GM21786 (cell line): ENCODE measurements around the gene RPS27L.

ENCODE experiments used
- ATAC-seq: cut with Tn5 transposase; IDR thresholded peaks from one replicate; pipeline ENCODE4 v1.9.1; 2021; ENCODE audit not compliant: unreplicated experiment

The RPS27L gene

DNA sequence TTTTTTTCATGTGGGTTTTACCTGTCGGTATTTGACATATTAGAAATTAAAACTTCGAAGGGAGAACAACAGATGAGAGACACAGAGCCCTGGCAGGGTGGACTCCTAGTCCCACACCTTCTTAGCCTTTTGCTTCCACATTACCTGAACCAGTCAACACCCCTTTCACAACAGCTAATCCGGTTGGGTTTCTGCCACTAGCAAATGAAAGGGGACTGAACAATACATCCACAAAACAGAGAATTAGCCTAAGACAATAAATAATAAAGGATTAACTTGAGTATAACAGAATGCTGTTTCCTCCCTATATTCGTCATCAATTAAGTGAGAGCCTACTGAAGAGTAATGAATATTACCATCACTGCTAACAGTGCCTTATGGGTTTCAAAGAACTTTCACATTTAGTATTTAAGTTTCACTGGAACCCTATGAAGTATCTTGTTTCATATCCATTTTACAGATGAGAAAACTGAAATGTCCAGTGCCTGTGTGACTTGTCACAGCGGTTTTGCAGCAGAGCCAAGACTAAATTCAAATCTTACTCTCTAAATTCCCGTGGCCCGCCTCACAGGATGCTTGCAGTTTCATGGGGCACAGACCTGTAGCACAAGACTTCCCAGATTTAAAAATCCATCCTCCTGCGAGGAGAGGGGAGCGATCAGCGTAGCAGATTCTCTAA lies 31.1 kb upstream of the RPS27L start:
- ATAC-seq, result no peak

GRCh38 chr15:63187589-63188226 lies 30.4 kb upstream of the RPS27L start:
- ATAC-seq, result no peak

DNA sequence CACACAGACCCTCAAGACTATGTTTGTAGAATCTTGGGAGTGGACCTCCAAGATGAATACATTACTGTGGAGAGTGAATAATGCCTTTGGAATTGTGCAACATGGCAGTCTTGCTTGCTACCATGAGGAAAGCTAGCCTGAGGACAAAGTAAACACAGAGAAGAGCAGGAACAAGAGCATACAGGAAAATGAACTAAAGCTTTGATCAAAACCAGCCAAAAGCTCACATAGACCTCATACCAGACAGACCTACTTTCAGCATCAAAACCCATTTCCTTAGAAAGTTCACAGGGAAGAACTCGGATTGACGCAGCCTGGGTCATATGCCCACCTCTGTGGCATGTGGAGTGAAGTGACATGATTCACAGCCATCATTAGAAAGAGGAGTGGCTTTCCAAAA lies 28.8 kb upstream of the RPS27L start:
- no peak for ATAC-seq

GRCh38 chr15:63185206-63185605 lies 27.9 kb upstream of the RPS27L start:
- ATAC-seq, result no peak

DNA sequence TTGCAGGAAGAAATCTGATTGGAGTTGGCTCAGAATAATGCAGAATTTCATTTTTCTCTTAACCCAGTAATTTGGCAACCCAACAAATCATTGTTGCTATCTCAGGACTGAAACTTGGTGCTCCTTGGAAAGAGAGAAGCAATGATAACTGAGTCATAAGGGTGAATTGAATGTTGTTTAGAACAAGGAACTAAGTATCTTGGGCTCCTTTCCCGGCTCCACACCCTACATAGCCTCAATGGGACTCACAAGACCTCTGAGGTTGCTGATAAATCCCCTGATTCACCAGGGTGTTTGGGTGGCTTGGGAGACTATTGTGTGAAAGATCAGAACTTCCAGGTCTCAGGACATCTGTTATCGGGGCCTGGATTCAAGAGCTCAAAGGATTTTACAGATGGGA lies 24.4 kb upstream of the RPS27L start:
- no peak for ATAC-seq

- ATAC-seq, result no peak
Measured at GRCh38 chr15:63180746-63181145, 23.5 kb upstream of the RPS27L start.

DNA sequence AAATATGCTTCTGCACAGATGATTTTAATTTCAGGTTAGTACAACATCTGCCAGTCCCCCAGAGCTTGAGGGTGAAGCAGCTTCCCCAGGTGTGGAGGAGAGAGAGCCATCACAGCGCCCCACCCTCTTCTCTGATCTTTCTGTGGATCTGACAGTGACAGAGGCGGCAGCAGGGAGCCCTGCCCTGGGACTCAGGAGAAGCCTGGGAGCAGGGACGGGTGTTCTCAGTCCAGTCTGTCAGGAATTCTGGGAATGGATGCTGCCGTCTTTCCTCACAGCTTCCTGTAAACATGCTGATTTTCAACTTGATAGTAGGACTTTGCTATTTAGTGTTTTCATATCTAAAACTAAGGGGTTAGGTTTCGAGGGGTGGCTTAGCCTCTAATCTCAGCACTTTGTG lies 20.8 kb upstream of the RPS27L start:
- ATAC-seq, result no peak

GRCh38 chr15:63176302-63176701 lies 19.0 kb upstream of the RPS27L start:
- no peak for ATAC-seq

DNA sequence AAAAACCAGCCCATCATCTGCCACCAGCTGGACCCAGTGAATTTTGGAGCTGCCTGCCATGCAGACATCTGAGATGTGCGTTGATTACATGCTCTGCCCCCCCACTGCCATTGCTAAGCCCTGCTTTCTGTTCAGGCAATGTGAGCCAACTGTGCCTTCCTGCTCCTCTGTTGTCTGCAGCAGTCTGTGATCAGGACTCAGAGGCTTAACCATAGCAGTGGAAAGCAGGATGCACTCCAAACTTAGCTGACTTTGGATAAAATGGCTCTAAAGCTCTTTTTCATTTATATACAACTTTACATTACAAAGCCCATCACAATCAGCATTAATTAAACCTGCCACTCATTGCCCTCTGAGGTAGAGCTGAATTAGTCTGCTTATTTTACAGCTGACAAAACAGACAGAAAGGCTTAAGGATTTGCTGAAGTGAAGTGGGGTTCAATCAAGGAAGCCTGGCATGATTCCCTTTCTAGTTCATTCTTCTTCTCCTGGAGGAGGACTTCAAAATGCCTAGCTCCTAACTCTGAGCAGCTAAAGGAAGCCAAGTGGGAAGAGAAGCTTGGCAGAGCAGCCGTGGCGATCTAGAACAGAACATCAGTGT lies 15.7 kb upstream of the RPS27L start:
- ATAC-seq, result no peak

GRCh38 chr15:63172376-63172775 lies 15.1 kb upstream of the RPS27L start:
- no peak for ATAC-seq

DNA sequence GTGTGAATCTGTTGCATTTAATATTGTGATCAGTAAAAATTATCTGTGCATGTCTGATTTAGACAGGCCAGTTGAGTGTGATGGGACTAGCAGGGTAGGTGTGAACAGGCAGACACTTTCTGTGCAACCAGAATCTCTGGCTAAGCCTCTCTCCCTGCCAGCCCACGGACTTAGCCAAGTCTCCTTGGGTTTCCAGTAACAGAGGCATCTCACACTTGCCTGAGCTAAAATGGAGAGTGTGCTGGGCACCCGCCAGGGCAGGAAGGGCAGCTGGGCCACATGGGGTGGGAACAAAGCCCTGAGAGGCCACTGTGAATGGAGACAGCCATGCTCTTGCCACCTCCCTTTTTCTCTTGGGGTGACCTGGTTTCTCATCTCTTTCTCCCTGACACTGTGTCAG lies 12.5 kb upstream of the RPS27L start:
- ATAC-seq, result no peak

- no peak for ATAC-seq
Measured at GRCh38 chr15:63166219-63166618, 8.9 kb upstream of the RPS27L start.

DNA sequence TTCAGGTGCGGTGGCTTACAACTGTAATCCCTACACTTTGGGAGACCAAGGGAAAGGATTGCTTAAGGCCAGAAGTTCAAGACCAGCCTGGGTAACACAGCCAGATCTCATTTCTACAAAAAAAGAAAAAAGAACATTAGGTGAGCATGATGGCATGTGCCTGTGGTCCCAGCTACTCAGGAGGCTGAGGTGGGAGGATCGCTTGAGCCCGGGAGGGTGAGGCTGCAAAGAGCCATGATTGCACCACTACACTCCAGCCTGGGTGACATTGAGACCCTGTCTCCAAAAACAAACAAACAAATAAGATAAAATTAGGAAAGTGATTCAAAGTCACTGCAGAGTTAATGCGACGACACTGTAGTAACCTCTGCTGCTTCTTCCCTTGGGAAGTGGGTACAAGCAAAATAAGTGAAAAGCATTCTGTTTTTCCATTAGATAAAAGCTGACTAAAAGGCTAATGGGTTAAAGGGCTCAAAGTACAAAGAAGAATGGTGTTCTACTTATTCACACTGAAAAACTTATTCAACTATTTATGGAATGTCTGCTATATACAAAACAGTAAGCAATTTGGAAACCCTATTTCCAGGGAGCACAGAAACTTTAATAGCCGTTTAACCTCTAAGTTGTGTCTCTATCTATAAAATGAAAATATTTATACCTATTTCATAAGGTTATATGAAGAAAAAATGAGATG lies 8.0 kb upstream of the RPS27L start:
- no peak for ATAC-seq

DNA sequence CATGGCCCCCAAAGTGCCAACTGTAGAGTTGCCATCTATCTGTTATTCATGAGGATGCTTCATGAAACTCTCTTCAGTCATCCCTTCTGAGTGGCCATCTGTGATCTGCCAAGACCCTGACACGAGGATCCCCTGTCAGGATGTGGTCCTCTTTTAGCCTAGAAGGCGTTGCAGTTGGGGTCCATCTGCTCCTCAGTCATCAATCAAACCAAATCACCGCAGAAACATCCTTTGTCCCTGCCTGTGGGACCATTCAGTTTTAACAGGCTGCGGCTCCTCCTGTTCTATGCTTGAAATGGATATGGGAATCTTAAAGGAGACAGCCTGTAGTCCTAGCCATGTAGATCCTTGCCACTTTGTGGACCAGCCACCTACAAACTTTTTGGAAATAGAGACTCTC lies 5.9 kb upstream of the RPS27L start:
- ATAC-seq, result no peak

- ATAC-seq, result no peak
Measured at GRCh38 chr15:63160638-63161037, 3.4 kb upstream of the RPS27L start.

DNA sequence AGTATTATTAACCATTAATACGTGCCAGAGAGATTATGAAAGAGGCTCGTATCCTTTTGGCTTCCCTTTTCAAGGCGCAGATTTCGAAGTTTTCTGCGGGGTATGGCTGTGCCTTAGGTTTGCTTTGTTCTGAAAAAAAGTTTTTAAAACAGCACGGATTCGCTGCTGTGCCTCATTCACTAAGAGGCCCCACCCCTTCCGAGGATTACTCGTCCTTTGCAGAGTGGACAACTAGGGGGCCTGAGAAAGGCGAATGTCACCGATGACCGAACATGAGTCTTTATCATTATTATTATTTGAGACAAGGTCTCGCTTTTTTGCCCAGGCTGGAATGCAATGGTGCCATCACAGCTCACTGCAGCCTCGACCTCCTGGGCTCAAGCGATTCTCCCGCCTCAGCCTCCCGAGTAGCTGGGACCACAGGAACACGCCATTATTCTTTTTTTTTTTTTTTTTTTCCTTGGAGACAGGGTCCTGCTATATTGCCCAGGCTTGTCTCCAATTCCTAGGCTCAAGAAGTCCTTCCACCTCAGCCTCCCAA lies 684 bp upstream of the RPS27L start:
- ATAC-seq, result no peak

GRCh38 chr15:63156755-63157117 lies 541 bp downstream of the RPS27L start:
- ATAC-seq, result no peak

DNA sequence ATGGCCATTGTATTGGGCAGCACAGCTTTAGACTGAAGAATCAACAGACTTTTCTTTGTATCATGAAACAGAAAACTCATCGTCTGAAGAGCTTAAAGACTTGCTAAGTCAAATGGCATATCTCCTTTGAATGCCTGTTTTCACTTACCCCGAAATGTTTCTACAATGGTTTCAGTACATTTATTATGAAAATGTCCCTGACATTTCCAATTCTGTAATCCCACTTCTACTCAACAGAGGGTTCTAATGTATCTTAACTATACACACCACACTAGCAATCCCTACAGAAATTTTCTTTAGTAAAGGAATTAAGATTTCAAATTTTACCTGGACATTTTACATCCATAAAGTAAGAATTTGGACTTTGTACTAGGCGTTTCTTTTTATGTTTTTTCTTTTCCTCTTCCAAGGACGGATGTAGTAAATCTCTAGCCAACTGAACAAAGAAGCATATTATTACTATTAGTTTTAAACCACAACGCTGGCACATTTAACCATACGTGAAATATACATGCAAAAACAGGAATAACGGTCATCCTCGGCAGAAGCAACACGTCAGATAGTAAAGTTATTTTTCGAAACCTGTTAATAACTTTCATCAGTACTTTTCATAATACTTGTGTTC lies 1.1 kb downstream of the RPS27L start:
- no peak for ATAC-seq

DNA sequence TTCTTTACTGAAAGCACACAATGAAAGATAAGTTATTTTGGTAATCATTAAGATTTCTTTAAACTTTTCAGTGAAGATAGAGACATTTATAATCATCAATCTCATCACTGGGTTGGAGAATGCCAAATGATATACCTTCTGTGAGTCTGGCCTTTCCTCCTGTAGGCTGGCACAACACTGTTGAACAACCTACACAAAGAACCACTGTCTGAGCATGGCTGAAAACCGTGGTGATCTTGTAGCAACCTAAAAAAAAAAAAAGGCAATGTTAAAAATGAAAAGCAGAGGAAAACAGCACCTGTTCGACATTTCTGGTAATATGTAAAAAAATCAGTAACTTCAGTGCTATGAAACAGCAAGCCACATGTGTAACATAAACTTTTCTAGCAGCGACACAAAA lies 1.8 kb downstream of the RPS27L start:
- ATAC-seq, result no peak

- ATAC-seq, result no peak
Measured at GRCh38 chr15:63151665-63152064, 5.6 kb downstream of the RPS27L start.

DNA sequence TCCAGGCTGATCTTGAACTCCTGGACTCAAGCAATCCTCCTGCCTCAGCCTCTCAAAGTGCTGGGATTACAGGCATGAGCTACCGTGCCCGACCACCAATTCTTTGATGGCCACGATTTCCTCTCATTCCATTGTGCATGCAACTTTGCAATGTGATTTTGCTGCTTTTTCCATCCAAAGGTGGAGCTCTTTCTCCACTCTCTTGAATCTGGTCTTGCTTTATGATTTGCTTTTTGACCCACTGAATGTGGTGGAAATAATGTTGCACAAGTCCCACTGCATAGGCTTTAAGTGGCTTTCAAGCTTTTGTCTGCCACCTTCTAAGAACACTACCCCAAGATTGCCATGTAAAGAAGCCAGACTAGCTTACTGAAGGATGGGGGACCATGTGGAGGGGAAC lies 10.6 kb downstream of the RPS27L start:
- ATAC-seq, result no peak
